ENCODE measurements around the gene GBE1.

DNA sequence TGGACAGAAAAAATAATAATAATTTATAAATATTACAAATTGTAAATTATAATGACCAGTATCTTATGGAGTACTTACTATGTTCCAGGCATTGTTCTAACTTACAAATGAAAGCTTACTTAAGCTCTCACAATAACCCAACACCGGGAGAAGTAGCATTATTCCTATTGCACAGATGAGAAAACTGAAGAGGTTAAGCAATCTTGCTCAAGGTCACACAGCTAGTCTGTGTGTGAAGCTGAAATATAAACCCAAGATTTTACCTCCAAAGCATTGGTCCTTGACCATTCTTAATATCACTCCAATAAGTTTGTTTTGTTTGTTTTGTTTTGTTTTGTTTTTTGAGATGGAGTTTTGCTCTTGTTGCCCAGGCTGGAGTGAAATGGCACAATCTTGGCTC is 43.1 kb downstream of the GBE1 start:
- TF ChIP-seq YY1 (IDR thresholded peaks at IDR 0.05; ENCODE audit: low read depth) = no peak
- TF ChIP-seq, protein P1, sequence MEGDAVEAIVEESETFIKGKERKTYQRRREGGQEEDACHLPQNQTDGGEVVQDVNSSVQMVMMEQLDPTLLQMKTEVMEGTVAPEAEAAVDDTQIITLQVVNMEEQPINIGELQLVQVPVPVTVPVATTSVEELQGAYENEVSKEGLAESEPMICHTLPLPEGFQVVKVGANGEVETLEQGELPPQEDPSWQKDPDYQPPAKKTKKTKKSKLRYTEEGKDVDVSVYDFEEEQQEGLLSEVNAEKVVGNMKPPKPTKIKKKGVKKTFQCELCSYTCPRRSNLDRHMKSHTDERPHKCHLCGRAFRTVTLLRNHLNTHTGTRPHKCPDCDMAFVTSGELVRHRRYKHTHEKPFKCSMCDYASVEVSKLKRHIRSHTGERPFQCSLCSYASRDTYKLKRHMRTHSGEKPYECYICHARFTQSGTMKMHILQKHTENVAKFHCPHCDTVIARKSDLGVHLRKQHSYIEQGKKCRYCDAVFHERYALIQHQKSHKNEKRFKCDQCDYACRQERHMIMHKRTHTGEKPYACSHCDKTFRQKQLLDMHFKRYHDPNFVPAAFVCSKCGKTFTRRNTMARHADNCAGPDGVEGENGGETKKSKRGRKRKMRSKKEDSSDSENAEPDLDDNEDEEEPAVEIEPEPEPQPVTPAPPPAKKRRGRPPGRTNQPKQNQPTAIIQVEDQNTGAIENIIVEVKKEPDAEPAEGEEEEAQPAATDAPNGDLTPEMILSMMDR (IDR thresholded peaks at IDR 0.05) = no peak
